Colonic mucosa (tissue), 4 donors: Measurements from ENCODE around the gene GNG4. TPM values are rescaled to one million over a fixed set of nuclear protein-coding genes. Genes with fewer than 3 reads are reported as not detected.

Experiments used
- DNase-seq: peaks from one replicate; pipeline ENCODE4 v3.0.0-alpha.2; 2020
- H3K27ac ChIP-seq: fragments of 200-600 bp; one replicate; pipeline ENCODE4 v1.8.0; 2021
- H3K27me3 ChIP-seq: fragments of 200-600 bp; one replicate; pipeline ENCODE4 v1.8.0; 2021
- H3K36me3 ChIP-seq: fragments of 200-600 bp; one replicate; pipeline ENCODE4 v1.8.0; 2021
- H3K4me1 ChIP-seq: fragments of 200-600 bp; one replicate; pipeline ENCODE4 v1.8.0; 2021; ENCODE audit warnings: mild to moderate bottlenecking
- H3K4me3 ChIP-seq: fragments of 200-600 bp; one replicate; pipeline ENCODE4 v1.8.0; 2021
- H3K9ac ChIP-seq, 2 donors: one replicate each; pipeline ENCODE4 v1.7.0; 2013; ENCODE audit warnings: control low read depth in 2 of 2, low read depth in 2 of 2, low read length in 2 of 2
- H3K9me3 ChIP-seq: fragments of 200-600 bp; one replicate; pipeline ENCODE4 v1.8.0; 2021
- CTCF ChIP-seq: fragments of 200-600 bp; IDR thresholded peaks from one replicate; pipeline ENCODE4 v1.8.0; 2022; ENCODE audit warnings: antibody characterized with exemption, mild to moderate bottlenecking
- intact Hi-C: fragments of 100-400 bp; cut with DNase I; formaldehyde crosslinking; loops from one replicate; pipeline ENCODE4 v1.14.1; 2022
- total RNA-seq, 2 donors: library from RNA; stranded (reverse); fragmentation: NEBNext Ultra II Directional in 1 of 2; extraction: Animal tissue kit (Norgen Biotek cat#: 25700) in 1 of 2; gene quantifications; one replicate each; pipeline ENCODE4 v1.2.1, GENCODE V29; 2021
- donor health status: healthy.
- donor health status: DM: no; HTN: no; CAD: no.
- donor health status: DM: no; HTN: no; CAD: no.

Gene GNG4
- total RNA-seq, 2 donors from 2014 or later, result 6.9 to 10.0 TPM

DNA sequence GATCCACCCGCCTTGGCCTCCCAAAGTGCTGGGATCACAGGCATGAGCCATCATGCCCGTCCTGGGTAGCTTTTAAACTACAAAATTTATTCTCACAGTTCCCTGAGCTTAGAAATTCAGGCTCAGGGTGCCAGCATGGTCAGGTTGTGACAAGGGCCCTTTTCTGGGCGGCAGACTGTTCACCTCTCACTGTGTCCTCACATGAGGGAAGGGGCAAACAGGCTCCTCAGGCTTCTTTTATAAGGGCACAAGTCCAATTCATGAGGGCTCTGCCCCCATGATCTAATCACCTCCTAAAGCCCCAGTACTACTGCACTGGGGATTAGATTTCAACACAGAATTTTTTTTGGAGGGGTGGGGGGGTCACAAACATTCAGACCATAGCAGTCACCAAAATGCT, 36.8 kb downstream of the GNG4 start:
- no peak overlapping the region for H3K9ac ChIP-seq
- H3K27me3 ChIP-seq, result no peaks in the 10 kb centered on the region
- H3K36me3 ChIP-seq, result no peaks in the 10 kb centered on the region
- H3K9me3 ChIP-seq, result no peaks in the 10 kb centered on the region
- DNase-seq, result no peak
- H3K4me1 ChIP-seq, result no peaks in the 10 kb centered on the region
- no peak overlapping the region for H3K4me3 ChIP-seq
- intact Hi-C loops, result no loop called here
- no peak for TF ChIP-seq CTCF
- no peak overlapping the region for H3K27ac ChIP-seq

GRCh38 chr1:235610157-235610556, 39.4 kb downstream of the GNG4 start:
- Histone ChIP-seq H3K4me3 (no peak overlapping the region), H3K36me3 (no peaks in the 10 kb centered on the region), H3K4me1 (no peaks in the 10 kb centered on the region), H3K27ac (no peak overlapping the region), H3K27me3 (no peaks in the 10 kb centered on the region), H3K9me3 (no peaks in the 10 kb centered on the region), H3K9ac (no peak overlapping the region)
- TF ChIP-seq CTCF, result no peak
- no peak for DNase-seq
- intact Hi-C loops, result no loop called here

DNA sequence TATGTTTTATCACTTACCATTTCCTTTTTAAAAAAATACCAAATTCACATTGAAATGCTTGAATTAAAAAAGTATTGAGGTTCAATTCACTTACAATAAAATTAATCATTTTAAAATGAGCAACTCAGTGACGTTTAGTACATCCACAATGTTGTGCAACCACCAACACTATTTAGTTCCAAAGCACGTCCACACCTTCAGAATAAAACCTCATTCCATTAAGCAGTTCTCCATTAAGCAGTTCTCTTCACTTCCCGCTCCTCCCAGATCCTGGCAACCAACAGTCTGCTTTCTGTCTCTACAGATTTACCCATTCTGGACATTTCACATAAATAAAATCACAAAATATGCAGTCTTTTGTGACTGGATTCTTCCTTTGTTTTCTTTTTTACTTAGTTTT, 41.3 kb downstream of the GNG4 start:
- no peaks in the 10 kb centered on the region for H3K36me3 ChIP-seq
- DNase-seq, result no peak
- H3K4me3 ChIP-seq, result no peak overlapping the region
- no peak overlapping the region for H3K27ac ChIP-seq
- no peaks in the 10 kb centered on the region for H3K9me3 ChIP-seq
- no peaks in the 10 kb centered on the region for H3K27me3 ChIP-seq
- no peaks in the 10 kb centered on the region for H3K4me1 ChIP-seq
- no peak overlapping the region for H3K9ac ChIP-seq
- intact Hi-C loops, result no loop called here
- no peak for TF ChIP-seq CTCF

DNA sequence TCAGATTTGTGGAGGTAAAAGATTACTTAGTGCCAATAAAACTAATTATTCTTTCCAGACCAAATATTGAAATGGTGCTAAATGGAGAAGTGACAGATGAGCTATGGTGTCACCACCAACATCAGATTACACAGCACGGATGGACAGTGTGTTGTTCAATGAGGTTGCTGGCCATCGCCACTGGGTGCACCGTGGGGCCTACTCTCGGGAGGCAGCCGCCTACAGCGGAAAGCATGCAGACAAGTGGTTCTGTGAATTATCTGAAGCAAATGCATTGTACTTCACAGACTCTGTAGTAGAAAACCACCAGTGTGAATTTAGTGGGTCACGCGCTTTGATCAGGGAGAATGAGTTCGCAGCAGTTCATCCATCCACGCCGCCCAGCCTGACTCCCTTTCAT, 42.3 kb downstream of the GNG4 start:
- H3K36me3 ChIP-seq, result no peaks in the 10 kb centered on the region
- no peaks in the 10 kb centered on the region for H3K27me3 ChIP-seq
- H3K4me1 ChIP-seq, result no peaks in the 10 kb centered on the region
- no peak overlapping the region for H3K9ac ChIP-seq
- H3K27ac ChIP-seq, result no peak overlapping the region
- no peak for DNase-seq
- no peaks in the 10 kb centered on the region for H3K9me3 ChIP-seq
- no peak overlapping the region for H3K4me3 ChIP-seq
- intact Hi-C loops, result no loop called here
- no peak for TF ChIP-seq CTCF

DNA sequence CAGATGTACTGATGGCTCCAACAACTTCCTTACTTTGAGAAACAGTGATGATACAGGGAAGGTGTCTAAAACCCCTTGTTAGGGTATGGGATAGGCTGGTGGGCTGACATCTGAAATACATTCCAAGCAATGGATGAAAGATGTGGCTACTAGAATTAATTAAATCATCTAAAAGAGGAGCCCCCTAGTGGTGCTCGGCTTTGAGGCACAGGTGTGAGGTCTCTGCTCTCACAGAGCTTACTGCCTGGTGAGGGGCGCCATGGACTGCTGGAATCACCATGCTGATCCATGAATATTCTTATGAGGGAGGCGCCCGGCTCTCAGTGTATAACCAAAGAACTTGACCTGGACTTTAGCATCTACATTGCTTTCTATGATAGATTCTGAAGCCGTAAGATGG, 48.5 kb downstream of the GNG4 start:
- Histone ChIP-seq H3K9ac (no peak overlapping the region), H3K27me3 (no peaks in the 10 kb centered on the region), H3K36me3 (no peaks in the 10 kb centered on the region), H3K27ac (no peak overlapping the region), H3K9me3 (no peaks in the 10 kb centered on the region), H3K4me1 (no peaks in the 10 kb centered on the region), H3K4me3 (no peak overlapping the region)
- DNase-seq, result peak; percentile 23
- TF ChIP-seq CTCF, result no peak
- intact Hi-C loops, result no loop called here

DNA sequence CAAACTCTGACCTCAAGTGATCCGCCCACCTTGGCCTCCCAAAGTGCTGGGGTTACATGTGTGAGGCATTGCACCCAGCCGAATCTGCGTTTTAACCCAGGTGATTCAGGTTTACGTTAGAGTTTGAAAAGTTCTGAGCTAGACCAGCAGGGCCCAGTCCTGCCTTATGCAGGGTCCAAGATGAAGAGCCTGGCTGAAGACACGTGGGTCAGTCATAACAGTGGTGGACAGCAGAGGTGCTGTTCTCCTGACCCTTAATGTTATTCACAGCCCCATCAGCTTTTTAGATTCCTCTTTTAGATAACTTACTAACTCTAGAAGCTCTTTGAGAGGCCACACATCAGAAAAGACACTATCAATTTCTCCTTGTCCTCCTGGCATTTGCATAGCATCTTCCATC, 50.0 kb downstream of the GNG4 start:
- DNase-seq, result no peak
- no peak overlapping the region for H3K27ac ChIP-seq
- H3K36me3 ChIP-seq, result no peaks in the 10 kb centered on the region
- no peak overlapping the region for H3K4me3 ChIP-seq
- H3K4me1 ChIP-seq, result no peaks in the 10 kb centered on the region
- no peaks in the 10 kb centered on the region for H3K27me3 ChIP-seq
- H3K9me3 ChIP-seq, result no peaks in the 10 kb centered on the region
- no peak overlapping the region for H3K9ac ChIP-seq
- TF ChIP-seq CTCF, result no peak
- intact Hi-C loops, result no loop called here
